DND-41 (cell line): ENCODE results near the gene SLTM.

Experiments
- ATAC-seq: fragments of 200-7000 bp; cut with Tn5 transposase; 3 replicates; pipeline ENCODE4 v1.9.1; 2021; ENCODE audit warnings: low read depth; ENCODE audit not compliant: insufficient read depth
- DNase-seq: peaks from one replicate; pipeline ENCODE4 v3.0.0-alpha.2; 2020
- H2AFZ ChIP-seq: 2 replicates; pipeline ENCODE4 v1.6.0; 2012; ENCODE audit warnings: low read depth, low read length
- H3K27ac ChIP-seq: 2 replicates; pipeline ENCODE4 v1.5.1; 2012; ENCODE audit warnings: low read length, inconsistent platforms
- H3K27me3 ChIP-seq: fragments of 200-600 bp; sonication (generic); 2 replicates; pipeline ENCODE4 v1.6.0; 2012; ENCODE audit warnings: low read length, mild to moderate bottlenecking, inconsistent platforms; ENCODE audit not compliant: insufficient read depth, poor library complexity
- H3K36me3 ChIP-seq: 2 replicates; pipeline ENCODE4 v1.5.1; 2012; ENCODE audit warnings: low read length, inconsistent platforms; ENCODE audit not compliant: insufficient read depth
- H3K4me1 ChIP-seq: 2 replicates; pipeline ENCODE4 v1.5.1; 2012; ENCODE audit warnings: mild to moderate bottlenecking, low read length; ENCODE audit not compliant: insufficient read depth
- H3K4me2 ChIP-seq: 2 replicates; pipeline ENCODE4 v1.6.0; 2012; ENCODE audit warnings: mild to moderate bottlenecking, moderate library complexity, low read length, inconsistent platforms; ENCODE audit not compliant: insufficient read depth
- H3K4me3 ChIP-seq, 2 experiments: fragments of 200-600 bp in 1 of 2; shearing (Covaris generic) in 1 of 2; 2 replicates each; pipeline ENCODE4 v1.5.1; 2012 to 2016; ENCODE audit warnings: inconsistent platforms in 2 of 2, low read length in 2 of 2, mild to moderate bottlenecking in 2 of 2, low read depth in 1 of 2, moderate library complexity in 1 of 2
- H3K79me2 ChIP-seq: 2 replicates; pipeline ENCODE4 v1.6.0; 2012; ENCODE audit warnings: low read length, inconsistent platforms; ENCODE audit not compliant: insufficient read depth
- H3K9ac ChIP-seq: 2 replicates; pipeline ENCODE4 v1.6.0; 2012; ENCODE audit warnings: low read depth, mild to moderate bottlenecking, inconsistent platforms, low read length, moderate library complexity
- H3K9me3 ChIP-seq: 2 replicates; pipeline ENCODE4 v1.5.1; 2012; ENCODE audit warnings: low read length, moderate library complexity, mild to moderate bottlenecking, inconsistent platforms; ENCODE audit not compliant: insufficient read depth, severe bottlenecking
- H4K20me1 ChIP-seq: 2 replicates; pipeline ENCODE4 v1.6.0; 2012; ENCODE audit warnings: low read length; ENCODE audit not compliant: insufficient read depth
- EZH2 ChIP-seq: IDR thresholded peaks from 3 replicates; pipeline ENCODE4 v1.6.1; 2012; ENCODE audit warnings: borderline replicate concordance, low read depth, mild to moderate bottlenecking, moderate library complexity, low read length, inconsistent platforms; ENCODE audit not compliant: severe bottlenecking
- TF ChIP-seq, protein P1 (sequence below): IDR thresholded peaks from 2 replicates; pipeline ENCODE4 v1.5.1; 2012; ENCODE audit warnings: borderline replicate concordance, low read length, moderate library complexity, mild to moderate bottlenecking; ENCODE audit not compliant: poor library complexity, severe bottlenecking; ENCODE audit errors: extremely low read depth

The SLTM gene

DNA sequence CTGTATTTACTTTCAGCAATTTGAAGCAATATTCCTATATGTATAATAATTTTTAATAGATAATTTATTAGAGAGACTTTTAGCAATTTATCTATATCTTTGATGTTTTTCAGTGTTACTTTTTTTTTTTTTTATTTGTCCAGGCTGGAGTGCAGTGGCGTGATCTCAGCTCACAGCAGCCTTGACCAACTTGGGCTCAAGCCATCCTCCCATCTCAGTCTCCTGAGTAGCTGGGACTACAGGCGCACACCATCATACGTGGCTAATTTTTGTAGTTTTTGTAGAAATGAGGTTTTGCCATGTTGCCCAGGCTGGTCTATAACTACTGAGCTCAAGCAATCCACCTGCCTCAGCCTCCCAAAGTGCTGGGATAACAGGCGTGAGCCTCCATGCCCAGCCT lies 25.3 kb upstream of the SLTM start:
- no peaks in the 10 kb centered on the region for H4K20me1 ChIP-seq
- no peak overlapping the region for H3K4me2 ChIP-seq
- H3K79me2 ChIP-seq, result no peaks in the 10 kb centered on the region
- H3K9me3 ChIP-seq, result no peaks in the 10 kb centered on the region
- TF ChIP-seq EZH2, result no peak
- TF ChIP-seq, protein P1, sequence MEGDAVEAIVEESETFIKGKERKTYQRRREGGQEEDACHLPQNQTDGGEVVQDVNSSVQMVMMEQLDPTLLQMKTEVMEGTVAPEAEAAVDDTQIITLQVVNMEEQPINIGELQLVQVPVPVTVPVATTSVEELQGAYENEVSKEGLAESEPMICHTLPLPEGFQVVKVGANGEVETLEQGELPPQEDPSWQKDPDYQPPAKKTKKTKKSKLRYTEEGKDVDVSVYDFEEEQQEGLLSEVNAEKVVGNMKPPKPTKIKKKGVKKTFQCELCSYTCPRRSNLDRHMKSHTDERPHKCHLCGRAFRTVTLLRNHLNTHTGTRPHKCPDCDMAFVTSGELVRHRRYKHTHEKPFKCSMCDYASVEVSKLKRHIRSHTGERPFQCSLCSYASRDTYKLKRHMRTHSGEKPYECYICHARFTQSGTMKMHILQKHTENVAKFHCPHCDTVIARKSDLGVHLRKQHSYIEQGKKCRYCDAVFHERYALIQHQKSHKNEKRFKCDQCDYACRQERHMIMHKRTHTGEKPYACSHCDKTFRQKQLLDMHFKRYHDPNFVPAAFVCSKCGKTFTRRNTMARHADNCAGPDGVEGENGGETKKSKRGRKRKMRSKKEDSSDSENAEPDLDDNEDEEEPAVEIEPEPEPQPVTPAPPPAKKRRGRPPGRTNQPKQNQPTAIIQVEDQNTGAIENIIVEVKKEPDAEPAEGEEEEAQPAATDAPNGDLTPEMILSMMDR, result no peak
- no peaks in the 10 kb centered on the region for H3K27me3 ChIP-seq
- H3K4me3 ChIP-seq, result no peak overlapping the region
- no peak overlapping the region for H2AFZ ChIP-seq
- H3K9ac ChIP-seq, result no peak overlapping the region
- H3K27ac ChIP-seq, result no peak overlapping the region
- H3K4me1 ChIP-seq, result no peaks in the 10 kb centered on the region
- DNase-seq (no peak), ATAC-seq (no peak)
- H3K36me3 ChIP-seq, result no peaks in the 10 kb centered on the region

DNA sequence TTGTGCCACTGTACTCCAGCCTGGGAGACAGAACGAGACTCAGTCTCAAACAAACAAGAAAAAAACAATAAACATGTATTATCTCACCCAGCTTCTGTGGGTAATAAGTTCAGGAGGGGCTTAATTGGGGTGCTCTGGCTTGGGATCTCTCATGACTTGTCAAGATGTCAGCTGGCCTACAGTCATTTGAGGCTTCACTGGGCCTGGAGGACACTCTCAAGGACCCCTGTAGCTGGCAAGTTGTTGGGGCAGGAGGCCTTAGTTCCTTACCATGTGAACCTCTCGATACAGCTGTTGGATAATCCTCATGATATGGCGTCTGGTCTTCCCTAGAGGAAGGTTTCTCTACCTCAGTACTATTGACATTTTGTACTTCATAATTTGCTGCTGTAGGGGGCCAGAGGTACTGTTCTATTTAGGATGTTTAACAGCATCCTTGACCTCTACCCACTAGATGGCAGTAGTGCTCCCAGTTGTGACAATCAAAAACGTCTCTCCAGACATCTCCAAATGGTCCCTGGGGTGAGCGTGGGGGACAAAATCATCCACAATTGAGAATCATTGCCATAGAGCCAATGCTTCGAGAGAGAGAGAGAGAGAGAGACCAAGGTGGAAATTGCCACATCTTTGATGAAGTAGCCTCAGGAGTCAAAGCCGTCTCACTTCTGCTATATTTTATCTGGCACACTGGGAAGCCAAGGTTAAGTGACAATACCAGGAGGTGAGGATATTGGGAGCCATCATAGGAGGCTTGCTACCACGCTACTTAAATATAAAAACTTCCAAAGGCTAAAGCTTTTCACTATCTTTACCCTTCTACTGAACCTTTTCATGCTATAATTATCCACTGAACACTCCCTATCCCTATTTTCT lies 23.9 kb upstream of the SLTM start:
- no peaks in the 10 kb centered on the region for H4K20me1 ChIP-seq
- H3K4me1 ChIP-seq, result peaks cover 5% of the 10 kb centered on the region; the same call in 1 of the 2 replicates
- no peaks in the 10 kb centered on the region for H3K27me3 ChIP-seq
- no peak overlapping the region for H3K4me3 ChIP-seq
- no peaks in the 10 kb centered on the region for H3K36me3 ChIP-seq
- H2AFZ ChIP-seq, result peak overlapping the region; percentile 64
- no peak overlapping the region for H3K9ac ChIP-seq
- H3K4me2 ChIP-seq, result no peak overlapping the region
- DNase-seq (peak; percentile 63), ATAC-seq (peak; percentile 89)
- H3K27ac ChIP-seq, result no peak overlapping the region
- no peak for TF ChIP-seq EZH2
- TF ChIP-seq, protein P1, result peak; percentile 76
- H3K79me2 ChIP-seq, result no peaks in the 10 kb centered on the region
- no peaks in the 10 kb centered on the region for H3K9me3 ChIP-seq

DNA sequence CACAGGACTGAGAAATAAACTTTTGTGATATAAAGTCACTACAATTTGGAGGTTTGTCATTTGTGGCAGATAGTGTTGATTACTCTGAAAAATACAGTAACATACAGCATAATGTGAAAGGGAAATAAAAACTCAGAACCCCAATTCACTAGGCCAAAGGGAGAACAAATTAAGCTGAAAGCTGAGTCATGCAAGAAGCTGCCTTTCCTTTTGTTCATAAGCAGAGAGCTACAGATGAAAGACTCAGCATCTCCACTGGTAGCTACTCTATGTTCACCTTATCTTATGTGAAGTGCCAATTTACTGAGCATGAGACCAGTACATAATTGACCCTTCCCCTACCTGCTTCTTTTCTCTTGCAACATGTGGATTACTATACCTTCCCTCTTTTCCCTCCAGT lies 19.3 kb upstream of the SLTM start:
- ATAC-seq (no peak), DNase-seq (no peak)
- no peaks in the 10 kb centered on the region for H3K79me2 ChIP-seq
- no peak overlapping the region for H3K4me2 ChIP-seq
- H3K27ac ChIP-seq, result no peak overlapping the region
- no peaks in the 10 kb centered on the region for H3K27me3 ChIP-seq
- no peak overlapping the region for H3K9ac ChIP-seq
- H4K20me1 ChIP-seq, result no peaks in the 10 kb centered on the region
- H3K36me3 ChIP-seq, result no peaks in the 10 kb centered on the region
- H2AFZ ChIP-seq, result no peak overlapping the region
- no peak overlapping the region for H3K4me3 ChIP-seq
- peaks cover 5% of the 10 kb centered on the region; the same call in 1 of the 2 replicates for H3K4me1 ChIP-seq
- TF ChIP-seq EZH2, result no peak
- H3K9me3 ChIP-seq, result no peaks in the 10 kb centered on the region

DNA sequence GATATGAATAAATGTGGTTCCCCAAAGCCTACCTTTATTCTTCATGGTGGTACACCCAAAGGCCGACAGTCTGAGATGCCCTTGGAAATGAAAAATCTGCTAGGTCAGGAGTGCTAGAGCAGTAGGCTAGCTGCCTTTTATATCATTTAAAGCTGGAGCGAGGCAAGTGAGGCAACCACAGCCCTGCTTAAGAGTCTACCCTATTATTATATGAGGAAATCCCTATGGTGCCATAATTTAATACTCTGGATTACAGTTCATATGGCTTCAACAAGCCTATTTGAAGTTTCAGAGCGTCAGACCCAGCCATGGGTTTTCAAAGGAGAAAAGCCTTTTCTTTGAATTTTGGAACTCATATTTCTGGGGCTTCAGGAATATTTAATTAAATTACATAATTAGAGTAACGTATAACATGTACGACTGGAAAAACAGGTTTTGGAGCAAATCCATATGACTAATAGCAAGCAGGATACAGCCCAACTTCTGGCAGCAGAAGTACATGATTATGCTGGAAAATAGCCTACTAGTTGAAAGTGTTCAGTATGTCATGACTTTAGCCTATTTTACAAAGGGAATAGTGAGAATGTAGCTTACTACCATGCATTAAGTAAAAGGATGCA lies 18.0 kb upstream of the SLTM start:
- Histone ChIP-seq H3K4me1 (peaks cover 5% of the 10 kb centered on the region; the same call in 1 of the 2 replicates), H3K4me2 (no peak overlapping the region), H3K79me2 (no peaks in the 10 kb centered on the region), H3K9me3 (no peaks in the 10 kb centered on the region), H3K4me3 (no peak overlapping the region), H3K9ac (no peak overlapping the region), H3K27ac (no peak overlapping the region), H3K36me3 (no peaks in the 10 kb centered on the region), H2AFZ (0 out of 2 replicates have a peak overlapping the region, but pooled peaks have one; percentile 19), H3K27me3 (no peaks in the 10 kb centered on the region), H4K20me1 (no peaks in the 10 kb centered on the region)
- TF ChIP-seq, protein P1, result no peak
- TF ChIP-seq EZH2, result no peak
- DNase-seq, result no peak
- ATAC-seq, result no peak
